Measurements from ENCODE around the gene FRAS1. TPM values are rescaled to one million over a fixed set of nuclear protein-coding genes. Genes with fewer than 3 reads are reported as not detected.

The FRAS1 gene
- total and polyA plus RNA-seq, 2 of the 8 experiments (the other 6 are each of a cell fraction or from before 2014, with no cell fraction given), result 38.5 to 109 TPM

- Histone ChIP-seq H3K27me3 (replicated peaks in 1 of 4; ENCODE audit: control insufficient read depth in 3 of 4, extremely low read depth in 1 of 4, insufficient read depth in 3 of 4, low read length in 3 of 4) (peaks cover 0 to under 1% (median under 1%) of the 10 kb centered on the region in 4 experiments; a peak in 2 of 7 replicates), H3K23ac (ENCODE audit: insufficient read length) (no peak overlapping the region), H3K4me1 (replicated peaks in 1 of 4; ENCODE audit: control insufficient read depth in 3 of 4, insufficient read depth in 4 of 4, low read length in 3 of 4) (peaks cover 5 to 11% (median 9%) of the 10 kb centered on the region in 4 experiments; a peak in 6 of 7 replicates), H2BK20ac (ENCODE audit: low read length) (no peak overlapping the region), H2BK15ac (ENCODE audit: low read length) (no peak overlapping the region), H3K79me1 (ENCODE audit: low read depth, low read length) (no peaks in the 10 kb centered on the region), H3K4me3 (ENCODE audit: extremely low read depth in 1 of 4, insufficient read depth in 2 of 4, low read depth in 3 of 4, low read length in 4 of 4) (no peak overlapping the region), H2BK5ac (ENCODE audit: low read depth, low read length) (no peak overlapping the region), H3K23me2 (ENCODE audit: low read depth, low read length) (no peaks in the 10 kb centered on the region), H4K20me1 (replicated peaks in 1 of 2; ENCODE audit: control insufficient read depth in 1 of 2, insufficient read depth in 2 of 2, low read length in 2 of 2) (no peaks in the 10 kb centered on the region), H2AFZ (ENCODE audit: low read length) (no peak overlapping the region), H3K27ac (ENCODE audit: low read depth, low read length) (no peak overlapping the region), H3K36me3 (ENCODE audit: control insufficient read depth in 2 of 4, insufficient read depth in 4 of 4, low read length in 3 of 4) (no peaks in the 10 kb centered on the region), H3K4ac (replicated peaks; ENCODE audit: insufficient read length, low read depth, low read length) (no peak overlapping the region), H3K14ac (ENCODE audit: insufficient read length) (no peak overlapping the region), H3K56ac (replicated peaks; ENCODE audit: insufficient read length, low read depth, low read length) (no peak overlapping the region), H4K8ac (ENCODE audit: extremely low read depth, insufficient read depth, low read length) (no peak overlapping the region), H3K79me2 (ENCODE audit: control insufficient read depth in 1 of 2, insufficient read depth in 2 of 2, low read length in 2 of 2) (no peaks in the 10 kb centered on the region), H3K9me3 (ENCODE audit: insufficient read depth in 2 of 2, low read depth in 1 of 2, low read length in 1 of 2) (no peaks in the 10 kb centered on the region), H4K91ac (replicated peaks; ENCODE audit: insufficient read length, low read length) (no peak overlapping the region), H3K18ac (ENCODE audit: extremely low read depth, low read length) (no peak overlapping the region), H3K9ac (replicated peaks in 1 of 4; ENCODE audit: extremely low read depth in 1 of 4, low read depth in 3 of 4, low read length in 3 of 4) (no peak overlapping the region), H2BK12ac (ENCODE audit: low read depth, low read length) (no peak overlapping the region), H3K4me2 (ENCODE audit: insufficient read depth in 1 of 2, low read depth in 2 of 2, low read length in 2 of 2) (no peak overlapping the region), H4K5ac (ENCODE audit: insufficient read length, low read depth, low read length) (no peak overlapping the region), H2AK5ac (ENCODE audit: low read depth, low read length) (no peak overlapping the region), H2BK120ac (replicated peaks; ENCODE audit: low read depth, low read length) (no peak overlapping the region)
- FAIRE-seq (no peak), DNase-seq (ENCODE audit: low read depth in 1 of 2, low spot score in 2 of 2) (no peak)
- CTCF ChIA-PET (ENCODE audit: partially characterized antibody), result no interaction called here
- TF ChIP-seq EZH2 (IDR thresholded peaks at IDR 0.05; ENCODE audit: low read depth, low read length, severe bottlenecking) (no peak), BRCA1 (IDR thresholded peaks at IDR 0.05; ENCODE audit: low read depth, low read length) (no peak), POLR2A (IDR thresholded peaks at IDR 0.05; ENCODE audit: control extremely low read depth in 1 of 2, low read depth in 2 of 2, low read length in 2 of 2) (no peak), SIN3A (conservative IDR thresholded peaks at IDR 0.05 in 1 of 2, IDR thresholded peaks at IDR 0.05 in 1 of 2; ENCODE audit: low read depth in 1 of 2, low read length in 2 of 2) (no peak), JUN (IDR thresholded peaks at IDR 0.05; ENCODE audit: low read depth, low read length) (no peak), KDM1A (IDR thresholded peaks at IDR 0.05; ENCODE audit: borderline replicate concordance, low read length) (no peak), MAFK (IDR thresholded peaks at IDR 0.05; ENCODE audit: low read depth, low read length) (no peak), SAP30 (IDR thresholded peaks at IDR 0.05; ENCODE audit: insufficient read depth, insufficient replicate concordance, low read length) (no peak), KDM5A (IDR thresholded peaks at IDR 0.05; ENCODE audit: low read length) (no peak), CEBPB (IDR thresholded peaks at IDR 0.05; ENCODE audit: low read depth, low read length) (no peak), TEAD4 (IDR thresholded peaks at IDR 0.05; ENCODE audit: low read depth, low read length) (no peak), E2F6 (IDR thresholded peaks at IDR 0.05) (no peak)
- TF ChIP-seq, protein P1, sequence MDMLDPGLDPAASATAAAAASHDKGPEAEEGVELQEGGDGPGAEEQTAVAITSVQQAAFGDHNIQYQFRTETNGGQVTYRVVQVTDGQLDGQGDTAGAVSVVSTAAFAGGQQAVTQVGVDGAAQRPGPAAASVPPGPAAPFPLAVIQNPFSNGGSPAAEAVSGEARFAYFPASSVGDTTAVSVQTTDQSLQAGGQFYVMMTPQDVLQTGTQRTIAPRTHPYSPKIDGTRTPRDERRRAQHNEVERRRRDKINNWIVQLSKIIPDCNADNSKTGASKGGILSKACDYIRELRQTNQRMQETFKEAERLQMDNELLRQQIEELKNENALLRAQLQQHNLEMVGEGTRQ (IDR thresholded peaks at IDR 0.05; ENCODE audit: low read length), result no peak
- WGBS, 2 experiments (ENCODE audit: extremely low coverage in 1 of 2, insufficient coverage in 1 of 2, insufficient read length in 1 of 2, insufficient replicate concordance in 2 of 2, low coverage in 1 of 2, low lambda C conversion rate in 2 of 2, missing lambda C conversion rate in 1 of 2), result 89% methylated on average over 4 of the region's 4 CpGs; no CpG with 5 or more reads in 1 of the 2 experiments
- POLR2A ChIA-PET (ENCODE audit: partially characterized antibody), result interaction anchor here (0.8 kb wide), 1 partner anchor 10 kb away, joined by 3 read pairs; no protein-coding TSS in a partner anchor
Observed at GRCh38 chr4:78556665-78557064, 499.5 kb downstream of the FRAS1 start.

All from H1 (cell line).